NCI-H2029 (cell line): ENCODE measurements around the gene CYP2D6.
"Not testable (repeated sequence)": the region's sequence is repeated elsewhere in the genome, so short reads cannot be mapped to it uniquely, and the experiment has no call there.

Experiments
- DNase-seq: peaks from one replicate; lab custom pipeline; 2025; lab: John Stamatoyannopoulos, UW

The CYP2D6 gene

DNA sequence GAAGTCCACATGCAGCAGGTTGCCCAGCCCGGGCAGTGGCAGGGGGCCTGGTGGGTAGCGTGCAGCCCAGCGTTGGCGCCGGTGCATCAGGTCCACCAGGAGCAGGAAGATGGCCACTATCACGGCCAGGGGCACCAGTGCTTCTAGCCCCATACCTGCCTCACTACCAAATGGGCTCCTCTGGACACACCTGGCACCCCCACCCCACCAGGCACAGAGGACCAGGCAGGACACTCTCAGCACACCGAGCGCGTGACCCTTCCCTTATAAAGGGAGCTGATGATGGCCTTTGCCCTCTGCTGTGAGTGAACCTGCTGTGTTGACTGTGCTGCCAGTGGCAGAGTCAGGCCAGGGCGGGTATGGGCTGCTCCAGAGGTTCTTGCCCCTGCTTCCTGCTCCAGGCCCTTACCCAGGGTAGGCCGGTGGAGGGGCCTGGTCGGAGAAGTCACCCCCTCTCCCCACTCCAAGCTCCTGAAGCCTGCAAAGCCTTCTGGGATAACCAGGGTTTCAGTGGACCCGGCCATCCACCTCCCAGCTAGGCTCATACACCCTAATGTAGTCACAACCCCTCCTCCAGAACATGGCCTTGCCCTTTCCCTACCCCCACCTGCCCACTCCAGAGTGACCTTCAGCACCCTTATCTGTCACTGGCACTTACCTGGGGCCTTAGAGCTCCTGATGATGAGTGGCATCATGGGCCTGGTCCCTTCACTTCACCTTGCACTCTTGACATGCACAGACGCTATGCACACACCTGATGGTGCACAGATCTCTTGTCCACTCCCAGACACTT, at the start of gene CYP2D6:
TSS of gene CYP2D6 (minus strand) at position 172 of the 793 bp plus-strand sequence. CDS start at position 153, 19 bp downstream.
- DNase-seq: not testable (repeated sequence)

DNA sequence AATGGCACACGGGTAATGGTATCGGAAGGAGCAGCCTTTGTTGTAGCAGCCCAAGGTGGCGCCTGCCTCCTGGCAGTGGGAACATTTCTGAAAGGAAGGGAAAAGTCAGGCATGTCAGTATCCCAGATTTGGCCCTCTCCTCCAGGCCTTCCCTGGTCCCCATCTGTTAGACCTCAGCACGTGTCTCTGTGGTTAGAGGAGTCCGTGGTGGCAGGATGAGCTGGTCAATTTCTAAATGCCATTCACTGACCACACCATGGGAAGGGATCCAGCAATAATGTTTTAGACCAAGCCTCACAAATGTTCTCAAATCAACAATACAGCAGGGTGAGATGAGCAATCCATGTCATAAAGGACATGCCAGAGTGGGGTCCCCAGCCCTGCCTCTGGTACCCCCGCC, 49.0 kb upstream of the CYP2D6 start:
- no peak for DNase-seq

DNA sequence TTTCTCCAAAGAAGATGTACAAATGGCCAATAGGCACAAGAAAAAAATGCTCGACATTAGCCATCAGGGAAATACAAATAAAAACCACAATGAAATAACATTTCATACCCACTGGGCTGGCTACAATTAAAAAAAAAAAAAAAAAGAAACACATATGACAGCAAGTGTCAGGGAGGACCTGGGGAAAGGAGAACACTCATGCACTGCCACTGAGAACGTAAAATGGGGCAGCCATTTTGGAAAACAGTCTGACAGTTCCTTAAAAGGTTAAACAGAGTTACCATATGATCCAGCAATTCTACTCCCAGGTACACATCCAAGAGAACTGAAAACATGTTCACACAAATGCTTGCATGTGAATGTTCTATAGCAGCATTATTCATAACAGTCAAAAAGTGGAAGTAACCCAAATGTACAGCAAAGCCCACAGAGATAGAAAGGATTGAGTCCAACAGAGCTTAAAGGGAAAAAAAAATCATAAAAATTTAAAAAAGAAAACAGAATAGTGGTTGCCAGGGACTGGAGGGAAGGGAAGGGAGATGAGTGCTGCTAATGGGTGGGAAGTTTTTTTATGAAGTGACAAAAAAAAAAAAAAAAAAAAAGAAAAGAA, 48.4 kb upstream of the CYP2D6 start:
- no peak for DNase-seq

DNA sequence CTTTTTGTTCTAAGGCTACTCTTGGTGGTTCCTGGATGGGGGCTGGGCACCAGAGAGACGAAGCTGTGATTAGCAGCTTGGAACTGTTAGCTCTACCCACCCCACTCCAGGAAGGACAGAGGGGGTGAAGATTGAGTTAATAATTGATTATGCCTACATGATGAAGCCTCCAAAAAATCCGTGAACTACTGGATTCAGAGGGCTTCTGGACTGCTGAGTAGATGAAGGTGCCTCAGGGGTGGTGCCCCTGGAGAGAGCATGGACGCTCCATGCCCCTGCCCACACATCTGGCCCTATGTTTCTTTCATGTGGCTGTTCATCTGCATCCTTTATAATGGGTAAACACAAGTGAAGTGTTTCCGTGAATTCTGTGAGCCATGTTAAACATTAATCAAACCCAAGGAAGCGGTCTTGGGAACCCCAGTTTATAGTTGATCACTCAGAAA, 47.3 kb upstream of the CYP2D6 start:
- DNase-seq: no peak

DNA sequence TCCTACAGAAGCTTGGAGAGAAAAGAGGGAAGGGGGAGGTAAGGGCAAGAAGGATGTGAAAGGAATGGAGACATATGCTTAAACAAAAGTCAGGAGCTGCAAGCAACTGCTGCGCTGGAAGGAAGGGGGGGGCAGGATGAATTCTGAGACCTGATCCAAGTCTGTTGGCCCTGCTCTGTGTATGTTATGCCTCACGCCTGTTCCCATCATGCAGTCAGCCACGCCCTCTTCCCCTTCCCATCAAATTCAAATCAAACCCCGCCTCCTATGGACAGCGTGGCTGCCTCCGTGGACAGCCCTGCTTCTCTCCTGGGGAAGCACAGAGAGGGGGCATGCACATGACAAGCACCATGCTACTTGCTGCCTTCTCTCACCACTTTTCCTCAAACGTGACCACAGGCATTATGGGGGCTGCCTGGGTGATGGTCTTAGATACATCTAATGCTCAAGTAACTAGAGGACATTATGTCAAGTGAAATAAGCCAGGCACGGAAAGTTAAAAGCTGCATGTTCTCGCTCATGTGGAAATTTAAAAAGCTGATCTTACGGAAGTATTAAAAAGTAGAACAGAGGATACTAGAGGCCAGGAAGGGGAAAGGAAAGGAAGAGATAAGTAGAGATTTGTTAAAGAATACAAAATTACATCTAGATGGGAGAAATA, 45.8 kb upstream of the CYP2D6 start:
- DNase-seq: no peak

DNA sequence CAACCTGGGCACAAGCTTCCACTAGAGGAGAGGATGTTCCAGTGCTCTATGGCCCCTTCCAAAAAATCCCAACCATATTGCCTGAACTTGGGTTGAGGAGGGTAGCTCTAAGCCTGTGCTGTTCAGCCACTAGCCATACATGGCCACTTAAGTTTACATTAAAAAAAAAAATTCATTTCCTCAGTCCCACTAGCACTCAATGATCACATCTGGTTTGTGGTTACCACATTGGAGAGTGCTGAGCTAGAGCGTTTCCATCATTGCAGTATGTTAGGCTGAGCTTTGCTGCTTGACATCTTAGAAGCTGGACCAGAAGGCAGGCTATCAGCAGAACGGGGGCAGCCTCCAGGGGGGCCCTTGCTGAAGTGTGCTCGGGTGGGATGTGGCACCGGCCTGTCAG, 43.5 kb upstream of the CYP2D6 start:
- no peak for DNase-seq

DNA sequence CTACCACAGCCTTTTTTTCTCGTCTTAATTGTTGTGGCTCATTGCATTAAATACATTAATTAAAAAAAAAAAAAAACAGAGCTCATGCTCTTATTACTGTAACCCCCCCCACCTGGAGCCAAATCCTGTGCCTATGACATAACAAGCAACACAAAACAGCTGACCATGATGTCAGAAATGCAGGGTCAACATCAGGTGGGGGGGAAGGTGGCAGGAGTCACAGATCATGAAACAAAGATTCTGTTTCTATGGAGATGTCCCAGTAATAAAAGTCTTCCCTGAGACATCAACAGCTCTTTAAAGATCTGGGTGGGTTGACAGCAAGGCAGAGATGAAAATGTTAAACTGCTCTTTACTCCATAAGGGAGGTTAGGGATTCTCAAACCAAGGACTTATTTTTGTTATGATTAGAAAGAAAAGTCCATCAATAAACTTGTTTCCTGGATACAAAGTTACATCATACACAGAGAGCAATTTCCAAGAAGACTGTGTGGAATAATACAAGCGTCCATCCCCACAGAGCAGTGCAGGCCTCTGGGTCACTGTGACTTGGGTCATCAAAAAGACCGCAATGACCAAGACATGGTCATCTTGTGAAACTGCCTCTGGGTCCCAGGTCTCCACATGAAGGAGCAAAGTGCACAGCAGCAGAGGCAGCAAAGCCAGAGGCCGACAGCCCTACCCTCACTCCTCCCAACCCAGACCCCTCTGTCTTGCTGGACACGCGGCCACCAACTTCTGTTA, 42.7 kb upstream of the CYP2D6 start:
- DNase-seq: no peak

DNA sequence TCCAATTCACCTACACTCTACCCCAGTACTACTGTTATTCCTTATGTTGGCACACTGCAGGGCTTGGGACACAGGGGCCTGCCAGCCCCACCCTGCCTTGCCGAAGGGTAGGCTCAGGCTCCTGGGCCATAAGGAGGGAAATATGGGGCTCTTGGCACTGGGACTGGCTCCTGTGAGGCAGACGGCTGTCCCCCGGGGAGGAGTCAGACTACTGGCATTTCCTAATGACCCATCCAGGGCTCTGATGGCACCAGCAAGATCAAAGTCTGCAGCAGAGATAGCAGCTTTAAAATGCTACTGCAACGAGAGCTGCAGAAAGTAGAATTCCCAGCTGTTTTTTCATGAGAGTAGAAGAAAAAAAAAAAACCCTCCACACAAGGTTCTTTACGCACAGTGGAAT, 42.2 kb upstream of the CYP2D6 start:
- DNase-seq: no peak

DNA sequence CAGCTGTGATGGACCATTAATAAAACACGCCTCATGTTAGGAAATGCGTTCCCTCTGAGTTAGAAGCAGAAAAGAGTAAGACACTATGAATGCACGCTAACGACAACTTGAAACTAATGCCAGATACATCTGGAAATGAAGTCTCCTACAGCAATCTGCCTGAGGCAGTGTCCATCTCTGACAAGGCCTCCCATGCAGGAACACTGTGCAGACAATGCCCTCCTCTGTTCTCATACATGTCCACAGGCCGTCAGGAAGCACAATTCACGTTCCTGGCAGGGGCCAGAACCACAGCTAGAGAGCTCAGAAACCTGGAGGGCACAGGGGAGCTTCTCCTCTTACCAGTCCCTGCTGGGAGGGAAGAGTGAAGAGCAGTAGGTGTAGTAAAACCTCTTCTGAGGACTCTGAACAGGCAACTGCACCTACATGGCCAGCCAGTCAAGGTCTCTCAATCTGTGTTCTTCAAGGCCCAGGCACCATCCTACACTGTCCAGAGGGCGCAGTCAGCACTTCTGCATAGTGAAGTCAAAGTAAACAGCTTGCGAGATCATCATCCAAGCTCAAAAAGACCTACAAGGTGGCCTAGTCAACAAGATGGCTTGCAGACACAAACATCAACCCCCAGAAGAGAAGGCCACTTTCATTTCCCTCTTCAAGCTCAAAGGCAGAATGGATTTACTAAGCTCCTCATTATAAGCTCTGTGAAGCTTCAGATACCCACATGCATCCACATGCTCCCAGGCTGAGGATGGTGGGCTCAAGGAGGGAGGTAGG, 41.5 kb upstream of the CYP2D6 start:
- no peak for DNase-seq

DNA sequence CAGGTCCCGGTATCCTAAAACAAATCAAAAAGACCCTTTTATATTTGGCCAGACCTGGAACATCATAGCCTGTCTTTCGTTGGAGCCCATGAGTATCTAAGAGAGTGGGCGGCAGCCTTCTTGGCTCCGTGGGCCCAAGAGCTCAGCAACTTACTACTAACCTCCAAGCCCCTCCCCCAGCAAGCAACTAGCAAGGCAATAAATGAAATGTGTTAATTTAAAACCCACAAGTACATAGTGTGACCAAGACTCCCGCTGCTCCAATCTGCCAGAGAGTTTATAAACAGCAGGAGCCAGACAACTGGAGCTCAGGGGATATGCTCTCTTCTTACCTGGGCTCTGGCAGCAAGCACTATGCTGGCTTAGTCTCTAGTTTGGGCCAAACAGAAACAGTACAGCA, 40.8 kb upstream of the CYP2D6 start:
- DNase-seq: no peak

DNA sequence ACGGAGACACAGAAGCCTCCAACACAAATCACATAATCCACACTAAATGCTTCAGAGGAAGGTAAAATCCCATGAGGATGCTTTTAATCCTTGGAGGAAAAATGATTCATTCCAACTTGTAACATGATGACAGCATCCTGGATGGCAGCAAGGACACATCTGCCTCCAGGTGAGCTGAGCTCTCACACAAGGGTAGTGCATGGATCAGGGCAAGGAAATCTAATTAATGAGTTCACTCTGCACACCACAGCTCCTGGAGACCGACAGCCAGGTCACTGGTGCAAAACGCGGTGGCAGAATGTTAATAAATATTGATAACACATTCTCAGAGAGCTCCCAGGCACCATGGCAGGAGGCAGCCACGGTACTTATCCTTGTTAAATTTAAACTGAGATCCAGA, 40.3 kb upstream of the CYP2D6 start:
- no peak for DNase-seq

DNA sequence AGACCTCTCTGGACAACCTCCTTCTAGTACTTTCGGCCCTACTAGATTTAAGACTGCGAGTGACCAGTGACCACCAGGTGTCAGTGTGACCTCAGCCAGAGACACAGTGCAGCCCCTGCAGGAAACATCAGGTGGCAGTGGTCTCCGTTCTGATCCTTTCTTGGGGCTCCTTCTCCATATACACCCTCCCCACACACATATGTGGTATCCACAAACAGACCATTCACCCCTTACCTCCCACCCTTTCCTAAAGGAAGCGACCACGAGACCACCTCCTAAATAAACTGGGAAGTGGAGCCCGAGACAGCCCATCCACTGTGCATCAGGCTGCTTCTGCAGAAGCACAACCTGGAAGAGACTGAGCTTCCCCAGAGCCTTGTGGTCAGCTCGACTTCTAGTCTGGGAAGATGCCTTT, 38.5 kb upstream of the CYP2D6 start:
- peak; percentile 8 for DNase-seq

DNA sequence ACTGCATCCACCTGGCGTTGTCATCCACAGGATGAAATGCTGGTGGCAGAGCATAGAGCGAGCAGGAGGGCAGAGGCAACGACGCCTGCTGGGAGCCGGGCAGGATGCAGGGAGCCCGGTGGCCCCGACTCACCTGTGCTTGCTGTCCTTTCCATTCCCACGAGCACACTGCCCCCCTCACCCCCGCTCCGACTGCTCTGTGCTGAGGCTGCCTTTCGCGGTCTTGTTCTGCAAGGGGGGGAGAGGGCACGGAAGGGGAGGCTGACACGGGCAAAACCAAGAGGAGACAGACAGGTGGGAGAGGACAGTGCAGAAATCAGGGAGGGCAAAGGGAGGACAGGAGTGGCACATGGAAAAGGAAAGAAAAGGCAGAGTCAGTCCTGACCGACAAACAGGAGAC, 37.9 kb upstream of the CYP2D6 start:
- DNase-seq: no peak

DNA sequence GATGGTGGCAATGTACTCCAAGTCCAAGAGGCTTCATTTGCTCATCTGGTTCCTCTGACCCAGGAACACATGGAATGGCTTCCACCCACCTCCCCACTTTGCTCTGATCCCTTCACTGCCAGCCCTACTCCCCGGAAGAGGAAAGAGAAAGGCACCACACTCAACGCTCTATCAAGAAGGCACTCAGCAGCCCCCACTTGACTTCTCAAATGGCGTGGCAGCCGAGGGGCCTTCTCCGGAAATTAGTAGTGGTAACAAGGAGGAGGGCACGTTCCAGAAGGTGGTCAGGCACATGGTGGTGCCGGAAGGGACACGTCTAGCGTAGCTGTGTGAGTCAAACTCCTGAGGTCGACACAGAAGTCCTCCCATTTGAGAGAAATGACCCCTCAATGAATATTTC, 36.5 kb upstream of the CYP2D6 start:
- no peak for DNase-seq

DNA sequence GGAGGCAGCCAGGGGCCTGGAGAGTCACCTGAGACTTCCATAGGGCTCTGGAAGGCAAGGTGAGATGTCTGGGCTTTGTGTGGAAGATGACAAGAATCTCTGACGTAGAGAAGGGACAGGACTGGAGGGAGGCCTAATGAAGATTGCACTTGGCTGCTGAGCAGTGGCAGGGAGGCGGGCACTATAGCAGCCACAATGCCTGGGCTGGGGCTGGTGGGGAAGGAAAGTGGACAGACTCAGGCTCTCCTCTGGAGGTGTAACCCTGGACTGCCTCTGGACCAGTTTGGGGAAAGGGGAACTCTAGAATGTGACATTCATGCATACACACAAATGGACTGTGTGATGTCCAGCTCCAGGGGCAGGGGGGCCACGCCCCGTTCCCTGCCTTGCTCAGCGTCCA, 34.3 kb upstream of the CYP2D6 start:
- DNase-seq: no peak

DNA sequence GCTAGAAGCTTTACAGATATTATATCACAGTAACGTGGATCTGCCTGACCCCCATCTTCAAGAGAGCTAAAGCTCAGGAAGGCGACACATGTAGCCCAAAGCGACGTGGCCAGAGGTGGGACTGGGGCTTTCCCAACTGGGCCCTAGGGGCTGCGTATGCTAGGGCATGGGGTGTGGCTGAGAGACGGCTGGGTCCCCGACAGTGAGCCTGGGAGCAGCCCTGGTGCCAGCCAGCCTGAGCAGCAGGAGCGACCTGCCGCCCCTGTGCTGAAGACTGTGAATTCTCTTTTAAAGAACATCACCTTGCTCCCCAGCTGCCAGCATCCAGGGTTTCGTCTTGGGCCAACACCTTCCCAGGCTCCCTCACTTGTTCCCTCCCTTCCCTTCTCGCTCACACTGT, 32.9 kb upstream of the CYP2D6 start:
- no peak for DNase-seq

DNA sequence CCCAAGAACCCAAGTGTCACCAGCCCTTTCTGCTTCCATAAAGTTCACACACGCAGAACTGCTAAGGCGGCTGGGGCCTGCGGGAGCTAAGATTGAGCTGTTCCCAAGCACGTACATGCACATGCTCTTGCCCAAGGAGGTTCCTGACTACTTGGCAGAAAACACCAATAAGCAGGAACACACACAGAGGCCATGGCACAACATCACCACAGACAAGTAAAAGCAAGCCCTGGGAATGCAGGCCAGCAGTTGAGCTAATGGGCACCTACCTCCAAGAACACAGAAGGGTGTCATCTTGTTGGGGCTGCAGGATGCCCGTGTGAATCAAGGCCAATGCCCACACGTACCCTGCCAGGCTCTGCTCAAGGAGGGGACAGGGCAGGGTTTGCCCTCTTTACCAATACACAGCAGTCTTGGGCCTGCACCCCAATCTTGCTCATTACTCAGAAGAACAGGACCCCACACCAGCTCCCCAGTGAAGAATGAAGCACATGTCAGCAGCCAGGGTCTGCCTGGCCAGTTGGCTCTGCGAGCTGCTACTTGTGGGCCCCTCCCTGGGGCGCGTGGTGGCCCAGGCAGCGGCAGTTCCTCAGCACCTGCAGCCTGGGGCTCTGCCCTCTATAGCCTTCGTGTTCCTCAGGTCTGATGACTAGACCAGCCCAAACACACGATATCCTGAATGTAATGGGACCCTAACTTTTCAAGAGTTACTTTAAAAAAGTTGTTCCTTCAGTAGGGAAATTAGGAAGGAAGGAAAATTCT, 32.3 kb upstream of the CYP2D6 start:
- DNase-seq: no peak

DNA sequence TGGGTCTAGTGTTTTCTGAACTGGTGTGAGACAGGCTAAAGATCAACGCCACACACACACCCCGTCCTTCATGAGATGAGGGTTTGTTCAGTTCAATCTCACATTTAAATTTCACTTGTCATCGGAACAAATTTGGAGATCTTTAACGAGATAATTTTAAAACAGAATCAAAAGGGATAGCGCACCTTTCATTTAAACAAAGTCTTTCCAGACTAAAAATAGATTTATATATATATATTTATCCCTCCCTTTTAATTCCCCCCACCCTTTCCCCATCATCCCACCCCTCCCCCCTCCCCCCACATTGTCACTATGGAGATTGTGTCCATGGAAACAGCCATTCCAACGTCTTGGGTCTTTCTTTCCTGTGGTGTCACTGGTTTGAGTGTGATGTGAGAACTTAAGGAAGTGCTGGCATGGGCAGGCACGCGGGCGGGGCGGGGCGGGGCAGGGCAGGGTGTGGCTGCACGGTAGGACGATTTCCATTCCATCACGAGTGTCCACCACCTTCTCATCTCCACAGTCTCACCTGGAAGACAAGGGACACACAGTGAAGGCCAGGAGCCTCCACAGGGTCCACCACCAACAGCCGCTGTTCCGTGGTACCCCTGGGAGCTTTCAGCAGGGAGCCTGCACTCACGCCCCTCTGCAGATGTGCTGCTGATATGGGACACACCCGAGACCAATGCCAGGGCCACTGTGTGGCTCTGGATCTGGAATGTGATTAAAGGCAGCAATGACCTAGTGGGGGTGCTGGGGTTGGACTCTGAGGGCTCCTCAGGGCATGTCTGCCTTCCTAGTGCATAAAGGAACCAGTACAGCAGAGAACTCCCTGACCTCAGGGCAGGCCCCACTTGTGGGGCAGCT, 30.5 kb upstream of the CYP2D6 start:
- DNase-seq: no peak

DNA sequence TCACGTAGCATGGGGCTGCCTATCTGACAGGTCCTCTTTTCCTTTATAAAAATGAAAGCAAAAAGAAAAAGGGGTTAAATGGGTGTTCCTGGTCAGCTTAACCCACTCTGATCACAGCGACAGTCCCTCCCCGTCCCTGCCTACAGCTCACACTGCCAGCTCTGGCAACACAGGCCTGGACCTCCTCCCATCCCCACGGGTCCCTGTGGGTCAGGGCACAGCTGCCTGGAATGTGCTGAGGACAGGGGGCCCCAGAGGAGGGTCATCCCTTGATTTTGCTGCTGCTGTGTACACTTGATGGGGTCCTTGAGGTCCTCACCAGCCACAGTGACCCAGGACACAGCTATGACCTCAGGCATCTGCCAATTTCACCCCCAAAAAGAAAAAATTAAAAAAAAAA, 29.6 kb upstream of the CYP2D6 start:
- no peak for DNase-seq
